ENCODE results near the gene PRR12.
A peak's percentile ranks its signal among the peaks of the same experiment; 100 is the strongest.

The PRR12 gene

DNA sequence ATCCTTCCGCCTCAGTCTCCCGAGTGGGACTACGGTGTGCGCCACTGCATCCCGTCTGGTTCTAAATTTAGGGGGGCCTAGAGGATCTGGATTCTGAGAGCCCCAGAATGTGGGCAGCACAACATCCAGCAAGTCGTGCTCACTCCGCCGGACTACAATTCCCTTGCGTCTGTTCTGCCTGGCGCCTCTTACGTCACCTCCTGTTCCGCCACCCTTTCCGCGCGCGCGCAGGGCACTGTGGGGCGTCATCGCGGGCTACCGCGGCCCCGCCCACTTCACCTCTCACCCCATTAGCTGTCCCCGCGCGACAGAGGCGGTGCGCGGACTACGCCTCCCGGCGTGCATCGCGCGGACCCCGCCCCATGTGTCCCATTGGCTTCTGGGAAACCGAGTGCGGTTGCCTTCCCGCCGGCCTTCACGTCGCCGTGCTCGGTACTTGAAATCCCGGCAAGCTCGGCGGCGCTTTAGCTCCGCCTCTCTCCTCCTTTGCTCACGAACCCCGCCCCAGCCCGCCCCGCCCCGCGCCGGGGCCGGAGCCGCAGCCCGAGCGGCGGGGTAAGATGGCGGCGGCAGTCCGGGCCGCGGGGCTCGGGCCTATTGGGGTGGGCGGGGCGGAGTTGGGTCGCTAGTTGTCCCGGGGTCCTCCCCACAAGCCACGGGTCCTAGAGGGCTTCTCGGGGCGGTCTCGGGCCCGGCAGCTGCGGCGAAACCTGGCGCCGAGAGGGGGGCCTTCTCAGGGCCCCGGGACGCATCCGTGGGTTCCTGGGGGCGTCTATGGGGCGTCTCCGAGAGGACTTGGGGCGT lies 50.9 kb downstream of the PRR12 start, which contains the start of gene SCAF1:
SCAF1 (plus strand) TSS at position 522 of the 804 bp plus-strand sequence. CDS start 2,818 bp downstream, outside the sequence.
- peak; percentile 97 for DNase-seq (ENCODE audit: low read depth, low spot score)

DNA sequence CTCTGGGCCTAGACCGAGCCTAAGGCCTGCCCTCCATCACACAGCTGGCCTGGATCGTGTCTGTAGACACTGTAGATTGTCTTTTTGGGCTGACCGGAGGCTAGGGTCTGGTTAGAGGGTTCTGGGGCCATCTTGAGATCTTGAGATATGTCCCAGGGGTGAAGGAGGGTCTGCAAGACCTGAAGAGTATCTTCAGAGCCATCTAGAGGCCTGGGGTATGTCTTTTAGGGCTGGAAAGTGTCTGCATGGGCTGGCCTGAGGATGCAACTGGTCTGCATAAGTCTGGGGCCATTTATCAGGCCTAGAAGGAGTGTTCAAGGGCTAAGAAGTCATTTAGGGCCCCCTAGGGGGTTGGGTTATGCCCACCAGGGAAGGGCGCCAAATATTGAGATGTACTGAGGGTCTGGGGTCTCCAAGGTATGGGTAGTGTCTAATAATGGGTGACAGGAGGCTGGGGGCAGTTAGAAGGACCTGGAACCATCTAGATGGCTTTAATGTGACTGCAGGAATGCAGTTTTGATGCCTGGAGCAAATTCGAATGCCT lies 51.6 kb downstream of the PRR12 start:
- DNase-seq (ENCODE audit: low read depth, low spot score) = no peak

DNA sequence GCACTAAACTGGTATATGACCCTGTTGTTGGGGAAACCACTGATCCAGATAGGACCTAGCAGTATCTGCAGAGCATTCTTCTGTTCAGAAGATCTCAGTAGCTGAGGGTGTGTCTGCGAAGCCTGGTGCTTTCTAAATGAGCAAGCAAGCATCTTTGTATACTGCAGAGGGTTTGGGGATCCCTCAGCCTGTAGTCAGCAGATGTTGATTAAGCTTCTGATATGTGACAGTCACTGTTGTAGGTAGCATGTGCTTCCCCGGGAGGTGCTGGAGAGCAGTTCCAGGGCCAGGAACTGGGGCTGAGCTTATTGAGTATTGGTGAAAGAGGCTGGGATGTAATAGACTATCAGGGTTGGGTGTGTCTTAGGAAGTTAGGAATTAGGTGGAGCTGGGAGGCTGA lies 52.5 kb downstream of the PRR12 start:
- no peak for DNase-seq (ENCODE audit: low read depth, low spot score)

DNA sequence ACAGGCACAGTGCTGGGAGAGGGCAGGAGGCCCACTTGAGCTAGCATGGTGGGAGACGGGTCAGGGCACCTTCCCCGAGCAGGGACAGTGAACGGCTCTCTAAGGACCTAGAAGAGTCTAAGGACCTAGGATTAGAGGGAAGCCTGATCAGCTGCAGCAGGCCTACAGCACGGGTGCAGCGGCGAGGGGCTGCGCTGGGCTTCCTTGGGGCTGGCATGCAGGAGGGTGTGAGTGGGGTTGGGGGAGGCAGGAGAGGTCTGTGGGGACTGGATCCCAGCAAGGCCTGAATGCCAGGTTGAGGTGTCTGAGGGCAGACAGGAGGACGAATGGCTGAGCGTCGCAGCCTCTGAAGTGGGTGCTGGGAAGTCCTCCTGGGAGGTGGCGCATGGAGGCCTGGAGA lies 54.6 kb downstream of the PRR12 start:
- no peak for DNase-seq (ENCODE audit: low read depth, low spot score)

DNA sequence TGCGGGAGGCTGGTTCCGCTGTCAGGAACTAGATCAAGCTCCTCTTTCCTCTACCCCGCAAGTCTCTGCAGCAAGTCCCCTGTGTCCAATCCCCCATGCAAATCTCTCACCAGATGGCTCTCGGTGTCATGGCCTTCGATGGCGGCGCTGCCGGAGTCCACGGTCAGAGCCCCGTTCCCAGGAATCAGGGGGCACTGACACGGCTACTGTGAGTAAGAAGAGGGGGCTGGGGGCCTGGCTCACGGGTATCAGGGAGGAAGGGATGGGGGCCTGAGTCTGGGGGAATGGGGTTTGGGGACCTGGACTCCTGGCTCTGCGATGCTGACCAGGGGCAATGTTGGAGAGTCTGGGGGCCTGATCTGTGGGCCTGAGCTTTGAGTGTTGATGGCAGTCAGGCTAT lies 55.0 kb downstream of the PRR12 start:
- no peak for DNase-seq (ENCODE audit: low read depth, low spot score)

DNA sequence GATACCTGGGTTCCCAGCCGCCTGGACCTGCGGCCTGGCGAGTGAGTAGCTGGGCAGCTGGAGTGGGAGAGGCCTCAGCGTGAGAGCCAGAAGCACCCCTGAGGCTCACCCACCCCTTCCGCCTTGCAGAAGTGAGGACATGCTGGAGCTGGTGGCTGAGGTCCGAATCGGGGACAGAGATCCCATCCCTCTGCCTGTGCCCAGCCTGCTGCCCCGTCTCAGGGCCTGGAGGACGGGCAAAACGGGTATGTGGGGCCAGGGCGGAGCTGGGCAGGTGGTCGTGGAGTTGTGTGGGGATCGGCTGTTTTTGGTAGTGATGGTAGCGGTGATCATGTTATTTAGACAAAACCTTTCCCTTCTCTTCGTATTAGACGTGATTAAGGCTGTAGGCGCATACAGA lies 55.6 kb downstream of the PRR12 start:
- DNase-seq (ENCODE audit: low read depth, low spot score) = no peak

DNA sequence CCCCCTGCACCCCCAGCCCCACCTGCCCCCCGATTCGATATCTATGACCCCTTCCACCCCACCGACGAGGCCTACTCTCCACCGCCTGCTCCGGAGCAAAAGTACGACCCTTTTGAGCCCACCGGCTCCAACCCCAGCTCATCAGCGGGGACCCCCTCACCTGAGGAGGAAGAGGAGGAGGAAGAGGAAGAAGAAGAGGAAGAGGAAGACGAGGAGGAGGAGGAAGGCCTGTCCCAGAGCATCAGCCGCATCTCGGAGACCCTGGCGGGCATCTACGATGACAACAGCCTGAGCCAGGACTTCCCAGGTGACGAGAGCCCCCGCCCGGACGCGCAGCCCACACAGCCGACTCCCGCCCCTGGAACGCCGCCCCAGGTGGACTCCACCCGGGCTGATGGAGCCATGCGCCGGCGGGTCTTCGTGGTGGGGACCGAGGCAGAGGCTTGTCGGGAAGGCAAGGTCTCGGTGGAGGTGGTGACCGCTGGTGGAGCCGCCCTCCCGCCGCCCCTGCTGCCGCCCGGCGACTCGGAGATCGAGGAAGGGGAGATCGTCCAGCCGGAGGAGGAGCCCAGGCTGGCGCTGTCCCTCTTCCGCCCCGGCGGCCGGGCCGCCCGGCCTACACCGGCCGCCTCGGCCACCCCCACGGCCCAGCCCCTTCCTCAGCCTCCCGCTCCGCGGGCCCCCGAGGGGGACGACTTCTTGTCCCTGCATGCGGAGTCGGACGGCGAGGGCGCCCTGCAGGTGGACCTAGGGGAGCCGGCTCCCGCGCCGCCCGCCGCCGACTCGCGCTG lies 60.2 kb downstream of the PRR12 start:
- no peak for DNase-seq (ENCODE audit: low read depth, low spot score)

DNA sequence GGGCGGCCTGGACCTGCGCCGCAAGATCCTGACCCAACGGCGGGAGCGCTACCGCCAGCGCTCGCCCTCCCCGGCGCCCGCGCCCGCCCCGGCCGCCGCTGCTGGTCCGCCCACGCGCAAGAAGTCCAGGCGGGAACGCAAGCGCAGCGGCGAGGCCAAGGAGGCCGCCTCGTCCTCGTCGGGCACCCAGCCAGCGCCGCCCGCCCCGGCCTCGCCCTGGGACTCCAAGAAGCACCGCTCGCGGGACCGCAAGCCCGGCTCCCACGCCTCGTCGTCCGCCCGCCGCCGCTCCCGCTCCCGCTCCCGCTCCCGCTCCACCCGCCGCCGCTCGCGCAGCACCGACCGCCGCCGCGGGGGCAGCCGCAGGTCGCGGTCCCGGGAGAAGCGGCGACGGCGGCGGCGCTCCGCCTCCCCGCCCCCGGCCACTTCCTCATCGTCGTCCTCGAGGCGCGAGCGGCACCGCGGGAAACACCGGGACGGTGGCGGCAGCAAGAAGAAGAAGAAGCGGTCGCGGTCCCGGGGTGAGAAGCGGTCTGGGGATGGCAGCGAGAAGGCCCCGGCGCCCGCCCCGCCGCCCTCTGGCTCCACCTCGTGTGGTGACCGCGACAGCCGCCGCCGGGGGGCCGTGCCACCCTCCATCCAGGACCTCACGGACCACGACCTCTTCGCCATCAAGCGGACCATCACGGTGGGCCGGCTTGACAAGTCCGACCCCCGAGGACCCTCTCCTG lies 61.0 kb downstream of the PRR12 start:
- no peak for DNase-seq (ENCODE audit: low read depth, low spot score)

DNA sequence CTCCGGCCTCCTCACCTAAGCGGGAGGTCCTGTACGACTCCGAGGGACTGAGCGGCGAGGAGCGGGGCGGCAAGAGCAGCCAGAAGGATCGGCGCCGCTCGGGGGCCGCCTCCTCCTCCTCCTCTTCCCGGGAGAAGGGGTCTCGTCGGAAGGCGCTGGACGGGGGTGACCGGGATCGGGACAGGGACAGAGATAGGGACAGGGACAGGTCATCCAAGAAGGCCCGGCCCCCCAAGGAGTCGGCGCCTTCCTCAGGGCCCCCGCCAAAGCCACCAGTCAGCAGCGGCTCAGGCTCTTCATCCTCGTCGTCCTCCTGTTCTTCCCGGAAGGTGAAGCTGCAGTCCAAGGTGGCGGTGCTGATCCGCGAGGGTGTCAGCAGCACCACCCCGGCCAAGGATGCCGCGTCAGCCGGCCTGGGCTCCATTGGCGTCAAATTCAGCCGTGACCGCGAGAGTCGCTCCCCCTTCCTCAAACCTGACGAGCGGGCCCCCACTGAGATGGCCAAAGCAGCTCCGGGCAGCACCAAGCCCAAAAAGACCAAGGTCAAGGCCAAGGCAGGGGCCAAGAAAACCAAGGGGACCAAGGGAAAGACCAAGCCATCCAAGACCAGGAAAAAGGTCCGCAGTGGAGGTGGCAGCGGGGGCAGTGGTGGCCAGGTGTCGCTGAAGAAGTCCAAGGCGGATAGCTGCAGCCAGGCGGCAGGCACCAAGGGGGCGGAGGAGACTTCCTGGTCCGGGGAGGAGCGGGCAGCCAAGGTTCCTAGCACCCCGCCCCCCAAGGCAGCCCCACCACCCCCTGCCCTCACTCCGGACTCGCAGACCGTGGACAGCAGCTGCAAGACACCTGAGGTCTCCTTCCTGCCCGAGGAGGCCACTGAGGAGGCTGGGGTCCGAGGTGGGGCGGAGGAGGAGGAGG lies 61.8 kb downstream of the PRR12 start:
- no peak for DNase-seq (ENCODE audit: low read depth, low spot score)

DNA sequence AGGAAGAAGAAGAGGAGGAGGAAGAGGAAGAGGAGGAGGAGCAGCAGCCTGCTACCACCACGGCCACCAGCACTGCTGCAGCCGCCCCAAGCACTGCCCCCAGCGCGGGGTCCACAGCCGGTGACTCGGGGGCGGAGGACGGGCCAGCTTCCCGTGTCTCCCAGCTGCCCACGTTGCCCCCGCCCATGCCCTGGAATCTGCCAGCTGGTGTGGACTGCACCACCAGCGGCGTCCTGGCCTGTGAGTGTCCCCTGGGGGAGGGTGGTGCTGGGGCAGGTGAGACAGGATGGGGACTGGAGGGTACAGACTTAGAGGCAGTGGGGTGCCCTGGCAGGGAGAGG lies 62.5 kb downstream of the PRR12 start:
- no peak for DNase-seq (ENCODE audit: low read depth, low spot score)

DNA sequence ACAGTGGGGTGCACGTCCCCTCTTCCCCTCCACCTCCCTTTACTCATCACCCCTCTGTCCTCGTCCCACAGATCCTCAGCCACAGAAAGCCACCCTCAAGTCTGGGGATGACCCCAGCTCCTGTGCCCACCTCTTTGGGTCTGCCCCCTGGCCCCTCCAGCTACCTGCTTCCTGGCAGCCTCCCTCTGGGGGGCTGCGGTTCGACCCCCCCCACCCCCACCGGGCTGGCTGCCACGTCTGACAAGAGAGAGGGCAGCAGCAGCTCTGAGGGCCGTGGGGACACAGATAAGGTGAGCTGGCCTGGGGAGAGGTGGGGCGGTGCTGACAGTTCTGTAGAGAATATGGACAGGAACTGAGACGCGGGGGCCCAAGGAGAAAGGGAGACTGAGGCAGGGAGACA lies 63.6 kb downstream of the PRR12 start:
- no peak for DNase-seq (ENCODE audit: low read depth, low spot score)

DNA sequence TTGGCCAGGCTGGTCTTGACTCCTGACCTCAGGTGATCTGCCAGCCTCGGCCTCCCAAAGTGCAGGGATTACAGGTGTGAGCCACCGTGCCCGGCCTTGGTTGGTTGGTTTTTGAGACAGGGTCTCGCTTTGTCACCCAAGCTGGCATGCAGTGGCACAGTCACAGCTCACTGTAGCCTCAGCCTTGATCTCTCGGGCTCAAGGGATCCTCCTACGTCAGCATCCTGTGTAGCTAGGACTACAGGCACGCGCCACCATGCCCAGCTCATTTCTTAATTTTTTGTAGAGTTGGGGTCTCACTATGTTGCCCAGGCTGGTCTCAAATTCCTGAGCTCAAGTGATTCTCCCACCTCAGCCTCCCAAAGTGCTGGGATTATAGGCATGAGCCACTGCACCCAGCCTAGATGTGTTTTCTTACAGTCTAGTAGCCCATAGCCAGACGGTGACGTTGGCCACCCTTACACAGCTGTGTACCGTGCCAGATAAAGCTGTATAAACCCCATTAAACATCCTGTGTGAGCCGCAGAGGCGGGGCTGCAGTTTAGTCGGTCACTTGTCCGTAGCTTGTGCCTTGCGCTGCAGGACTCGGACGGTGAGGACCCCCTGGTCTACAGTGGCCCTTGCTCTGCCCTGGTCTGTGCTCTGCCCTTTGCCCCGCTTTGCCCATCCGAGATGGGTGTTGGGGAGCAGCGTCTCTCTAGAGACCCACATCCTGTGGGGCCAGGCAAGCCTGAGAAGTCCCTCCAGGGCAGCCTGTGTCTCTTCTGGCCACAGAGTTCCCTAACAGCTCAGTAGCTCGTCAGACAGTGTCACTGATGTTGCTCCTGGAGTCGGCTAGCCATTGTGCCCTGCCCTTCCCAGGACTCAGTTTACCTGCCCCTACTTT lies 64.8 kb downstream of the PRR12 start:
- DNase-seq (ENCODE audit: low read depth, low spot score) = no peak

DNA sequence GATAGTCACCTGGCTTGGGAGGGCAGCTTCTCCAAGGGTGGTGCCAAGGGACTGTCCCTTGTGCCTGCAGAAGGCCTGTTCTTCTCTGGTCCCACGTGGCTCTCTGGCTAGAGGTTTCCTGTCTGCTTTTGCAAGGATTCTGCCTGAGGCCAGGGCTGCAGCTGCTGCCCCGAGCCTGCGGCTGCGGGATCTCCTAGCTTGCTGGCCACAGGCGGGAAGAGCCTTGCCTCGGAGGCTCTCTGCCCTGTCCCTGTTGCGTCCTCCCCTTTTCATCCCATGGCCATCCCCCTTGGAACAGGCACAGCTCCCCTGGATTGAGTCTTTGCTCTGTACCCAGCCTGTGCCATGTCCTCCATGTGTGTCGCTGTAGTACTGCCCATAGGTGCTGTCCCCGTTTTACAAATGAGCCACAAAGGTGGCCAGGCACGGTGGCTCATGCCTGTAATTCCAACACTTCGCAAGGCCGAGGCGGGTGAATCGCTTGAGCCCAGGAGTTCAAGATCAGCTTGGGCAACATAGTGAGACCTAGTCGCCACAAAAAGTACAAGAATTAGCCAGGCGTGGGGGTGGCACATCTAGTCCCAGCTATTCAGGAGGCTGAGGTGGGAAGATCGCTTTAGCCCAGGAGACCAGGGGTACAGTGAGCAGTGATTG lies 65.6 kb downstream of the PRR12 start:
- DNase-seq (ENCODE audit: low read depth, low spot score) = no peak

DNA sequence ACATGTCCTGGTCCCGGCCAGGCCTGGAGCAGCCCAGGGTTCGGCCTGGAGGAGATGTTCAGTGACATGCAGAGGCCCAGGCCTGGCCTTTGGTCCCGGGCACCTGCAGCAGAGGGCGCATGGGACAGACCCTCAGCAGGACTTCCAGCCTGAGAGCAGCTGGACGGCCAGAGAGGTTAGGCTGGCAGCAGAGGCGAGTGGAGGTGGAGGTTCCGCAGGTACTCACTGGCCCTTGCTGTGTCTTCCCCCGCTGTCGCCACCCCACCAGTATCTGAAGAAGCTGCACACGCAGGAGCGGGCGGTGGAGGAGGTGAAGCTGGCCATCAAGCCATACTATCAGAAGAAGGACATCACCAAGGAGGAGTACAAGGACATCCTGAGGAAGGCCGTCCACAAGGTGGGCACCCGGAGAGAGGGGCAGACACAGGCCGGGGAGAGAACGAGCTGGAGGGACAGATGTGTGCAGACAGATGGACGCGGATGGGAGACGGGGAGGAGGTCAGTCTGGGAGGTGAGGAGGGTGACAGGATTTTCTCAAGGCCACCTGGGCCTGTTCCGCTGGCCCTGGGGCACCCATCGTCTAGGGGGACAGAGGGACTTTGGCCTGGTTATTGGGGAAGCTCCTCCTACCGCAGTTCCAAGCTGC lies 66.6 kb downstream of the PRR12 start:
- no peak for DNase-seq (ENCODE audit: low read depth, low spot score)

DNA sequence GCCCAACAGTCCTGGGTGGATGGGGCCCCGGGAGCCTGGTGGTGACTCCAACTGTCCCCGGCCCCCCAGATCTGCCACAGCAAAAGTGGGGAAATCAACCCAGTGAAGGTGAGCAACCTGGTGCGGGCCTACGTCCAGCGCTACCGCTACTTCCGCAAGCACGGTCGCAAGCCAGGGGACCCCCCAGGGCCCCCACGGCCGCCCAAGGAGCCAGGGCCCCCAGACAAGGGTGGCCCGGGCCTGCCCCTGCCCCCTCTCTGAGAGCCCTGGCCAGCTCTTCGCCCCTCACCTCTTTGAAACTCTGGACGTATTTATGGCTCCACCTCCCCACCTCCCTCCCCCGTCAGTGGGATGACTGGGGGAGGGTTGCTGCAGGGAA lies 67.1 kb downstream of the PRR12 start:
- DNase-seq (ENCODE audit: low read depth, low spot score) = no peak

DNA sequence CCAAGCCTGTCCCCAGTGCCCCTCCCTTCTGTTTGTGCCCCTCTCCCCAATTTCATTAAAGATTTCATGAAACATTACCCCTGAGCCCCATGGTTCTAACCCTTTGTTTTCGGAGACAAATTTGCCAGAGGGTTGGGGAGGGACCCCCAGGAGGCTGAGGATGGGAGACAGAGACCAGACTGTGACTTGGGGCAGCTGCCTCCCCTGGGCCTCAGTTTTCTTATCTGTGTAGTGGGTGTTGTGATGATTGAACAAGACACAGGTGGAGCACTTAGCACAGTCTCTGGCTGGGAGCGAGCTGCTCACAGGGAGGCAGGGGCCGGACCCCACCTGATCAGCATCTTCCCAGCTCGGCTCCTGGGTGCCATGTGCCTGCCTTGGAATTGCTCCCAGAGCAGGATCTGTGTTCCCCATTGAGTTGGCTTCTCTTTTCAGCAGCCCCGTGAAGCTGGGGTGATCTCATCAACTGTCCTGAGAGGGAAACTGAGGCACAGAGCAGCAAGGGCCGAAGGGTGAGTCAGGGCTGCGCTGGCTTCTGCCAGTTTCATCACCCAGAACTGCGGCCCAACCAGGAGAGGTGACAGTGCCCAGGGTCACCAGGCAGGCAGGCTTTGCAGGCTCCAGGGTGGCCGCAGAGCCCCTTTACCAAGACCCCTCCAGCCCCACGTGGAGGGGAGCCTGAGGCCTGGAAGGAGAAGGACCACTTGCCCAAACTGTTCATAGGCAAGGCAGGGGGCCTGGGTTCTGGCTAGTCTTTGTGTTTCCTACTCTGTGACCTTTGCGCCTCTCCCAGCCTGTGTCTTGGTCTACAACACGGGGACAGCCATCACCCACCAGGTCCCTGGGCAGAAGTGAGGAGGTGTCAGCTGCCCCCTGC lies 67.8 kb downstream of the PRR12 start:
- no peak for DNase-seq (ENCODE audit: low read depth, low spot score)

DNA sequence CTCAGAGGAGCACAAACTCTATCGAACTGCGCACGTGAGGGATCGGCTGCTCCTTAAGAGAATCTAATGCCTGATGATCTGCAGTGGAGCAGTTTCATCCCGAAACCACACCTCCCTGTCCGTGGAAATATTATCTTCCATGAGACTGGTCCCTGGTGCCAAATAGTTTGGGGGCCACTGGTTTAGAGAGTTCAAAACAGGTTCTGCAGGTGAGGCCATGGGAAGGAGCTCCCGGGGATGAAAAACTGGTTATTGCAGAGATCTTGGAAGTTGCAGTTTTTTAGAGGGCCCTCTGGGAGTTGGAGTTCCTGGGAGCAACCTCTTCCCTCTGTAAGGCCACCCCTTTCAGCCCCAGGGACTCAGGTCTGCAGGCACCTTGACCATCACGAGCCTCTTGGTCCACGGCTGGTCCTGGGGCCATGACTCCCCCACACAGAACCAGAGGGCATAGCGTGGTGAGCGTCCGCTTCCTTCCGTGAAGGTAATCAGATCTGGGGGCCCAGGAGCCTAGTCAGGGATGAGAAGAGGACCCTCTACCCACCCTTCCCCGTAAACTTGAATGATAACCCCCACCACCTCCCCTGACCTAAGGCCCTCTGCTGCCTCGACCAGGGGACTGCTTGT lies 69.5 kb downstream of the PRR12 start:
- no peak for DNase-seq (ENCODE audit: low read depth, low spot score)

DNA sequence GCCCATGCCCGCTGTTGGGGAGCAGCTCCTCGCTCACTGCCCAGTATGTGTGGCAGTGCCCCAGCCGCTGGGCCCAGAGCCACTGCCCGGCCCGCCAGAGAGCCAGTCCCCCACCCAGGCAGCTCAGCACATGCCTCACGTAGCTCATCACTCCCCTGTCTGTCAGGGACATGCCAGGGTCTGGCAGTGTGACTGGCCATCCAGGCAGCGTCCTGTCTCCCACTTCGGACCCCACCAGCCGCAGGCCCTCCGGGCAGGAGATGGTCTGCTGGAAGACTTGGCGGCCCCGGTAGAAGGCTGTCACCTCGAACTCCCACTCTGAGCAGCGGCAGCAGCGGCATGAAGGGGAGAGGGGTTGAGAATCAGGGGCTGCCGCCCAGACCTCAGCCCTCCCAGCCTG lies 71.0 kb downstream of the PRR12 start:
- DNase-seq (ENCODE audit: low read depth, low spot score) = no peak
